ENCODE measurements around the gene MEFV.
"Not testable (repeated sequence)": the region's sequence is repeated elsewhere in the genome, so short reads cannot be mapped to it uniquely, and the experiment has no call there.

MEFV gene

GRCh38 chr16:3220839-3221238 is 35.6 kb downstream of the MEFV start:
- DNase-seq (ENCODE audit: low read depth) = no peak

GRCh38 chr16:3216263-3216640 is 40.2 kb downstream of the MEFV start:
- no peak for DNase-seq (ENCODE audit: low read depth)

- DNase-seq (ENCODE audit: low read depth) = no peak
These were observed 40.7 kb downstream of the MEFV start for GRCh38 chr16:3215601-3216262.

DNA sequence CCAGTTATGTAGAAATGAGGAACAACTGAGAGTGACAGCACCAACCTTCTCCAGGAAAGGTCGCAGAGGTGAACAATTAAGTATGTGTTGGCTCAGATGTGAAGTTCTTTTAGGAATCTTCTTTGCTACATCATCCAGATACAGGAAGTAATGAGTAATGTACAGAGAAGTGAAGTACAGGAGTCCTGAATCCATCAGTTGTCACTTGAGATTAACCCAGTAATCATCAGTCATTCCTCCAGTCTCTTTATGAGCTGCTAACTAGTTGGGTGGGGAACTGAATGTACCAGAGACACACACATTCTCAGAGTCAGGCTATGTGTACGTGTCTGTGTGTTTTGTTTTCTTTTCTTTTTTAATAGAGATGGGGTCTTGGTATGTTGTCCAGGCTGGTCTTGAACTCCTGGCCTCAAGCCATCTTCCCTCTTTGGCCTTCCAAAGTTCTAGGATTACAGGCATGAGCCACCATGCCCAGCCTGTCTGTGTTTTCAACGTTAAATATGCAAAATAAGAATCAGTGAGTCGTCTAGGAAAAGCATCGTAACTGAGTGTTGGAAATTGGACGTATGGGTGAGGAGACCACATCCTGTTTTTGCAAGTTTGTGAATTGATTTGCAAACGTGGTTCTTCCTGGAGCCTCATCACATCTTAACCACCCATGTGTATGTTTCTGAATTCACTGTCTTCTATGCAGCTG is 41.4 kb downstream of the MEFV start:
- DNase-seq (ENCODE audit: low read depth) = no peak

- no peak for DNase-seq (ENCODE audit: low read depth)
These were observed 43.9 kb downstream of the MEFV start for GRCh38 chr16:3212567-3212966.

DNA sequence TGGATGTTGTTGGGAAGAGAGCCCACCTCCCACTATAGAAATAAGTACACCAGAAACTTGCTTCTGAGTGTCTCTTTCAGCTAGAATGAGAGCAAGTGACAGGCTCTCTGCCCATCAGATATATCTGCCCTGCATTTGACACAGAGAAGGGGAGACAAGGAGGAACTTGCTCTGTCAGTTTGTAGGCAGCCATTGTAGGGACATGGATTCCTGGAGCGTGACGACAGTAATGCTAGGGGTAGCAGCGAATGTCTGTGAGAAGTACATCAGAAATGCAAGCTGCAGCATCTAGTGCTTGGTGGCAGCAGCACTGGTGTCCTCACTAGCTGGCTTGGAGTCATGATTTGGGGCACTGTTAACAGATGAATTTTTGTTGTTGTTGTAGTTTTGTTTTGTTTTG is 44.4 kb downstream of the MEFV start:
- no peak for DNase-seq (ENCODE audit: low read depth)

GRCh38 chr16:3207086-3207953 is 49.1 kb downstream of the MEFV start:
- DNase-seq (ENCODE audit: low read depth) = no peak

GRCh38 chr16:3205939-3206338 is 50.5 kb downstream of the MEFV start:
- DNase-seq (ENCODE audit: low read depth) = not testable (repeated sequence)

- no peak for DNase-seq (ENCODE audit: low read depth)
These were observed 53.4 kb downstream of the MEFV start for GRCh38 chr16:3202903-3203539.

DNA sequence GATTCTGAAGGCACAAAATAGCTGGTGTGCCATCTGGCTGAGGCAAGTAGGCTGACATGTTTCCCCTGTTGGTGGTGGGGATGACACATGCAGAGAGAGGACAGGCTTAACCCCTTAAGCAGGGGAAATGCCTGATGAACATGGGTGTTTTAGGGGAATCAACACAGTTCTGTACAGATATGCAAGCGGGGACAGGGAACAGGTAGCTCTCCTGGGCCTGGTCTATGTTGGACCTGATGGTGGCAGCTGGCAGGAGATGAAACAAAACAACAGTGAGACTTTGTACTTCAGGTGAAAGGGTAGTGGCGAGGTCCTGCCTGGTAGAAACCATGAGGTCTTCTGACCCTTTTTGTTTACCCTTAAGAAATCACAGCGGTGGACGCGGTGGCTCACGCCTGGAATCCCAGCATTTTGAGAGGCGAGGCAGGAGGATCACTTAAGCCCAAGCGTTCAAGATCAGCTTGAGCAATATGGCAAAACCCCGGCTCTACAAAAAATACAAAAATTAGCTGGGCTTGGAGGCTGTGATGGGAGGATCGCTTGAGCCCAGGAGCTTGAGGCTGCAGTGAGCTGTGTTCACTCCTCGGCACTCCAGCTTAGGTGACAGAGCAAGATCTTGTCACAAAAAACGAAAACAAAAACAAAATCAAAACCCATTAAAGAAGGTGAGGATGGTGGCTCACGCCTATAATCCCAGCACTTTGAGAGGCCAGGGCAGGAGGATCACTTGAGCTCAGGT is 57.9 kb downstream of the MEFV start:
- no peak for DNase-seq (ENCODE audit: low read depth)

DNA sequence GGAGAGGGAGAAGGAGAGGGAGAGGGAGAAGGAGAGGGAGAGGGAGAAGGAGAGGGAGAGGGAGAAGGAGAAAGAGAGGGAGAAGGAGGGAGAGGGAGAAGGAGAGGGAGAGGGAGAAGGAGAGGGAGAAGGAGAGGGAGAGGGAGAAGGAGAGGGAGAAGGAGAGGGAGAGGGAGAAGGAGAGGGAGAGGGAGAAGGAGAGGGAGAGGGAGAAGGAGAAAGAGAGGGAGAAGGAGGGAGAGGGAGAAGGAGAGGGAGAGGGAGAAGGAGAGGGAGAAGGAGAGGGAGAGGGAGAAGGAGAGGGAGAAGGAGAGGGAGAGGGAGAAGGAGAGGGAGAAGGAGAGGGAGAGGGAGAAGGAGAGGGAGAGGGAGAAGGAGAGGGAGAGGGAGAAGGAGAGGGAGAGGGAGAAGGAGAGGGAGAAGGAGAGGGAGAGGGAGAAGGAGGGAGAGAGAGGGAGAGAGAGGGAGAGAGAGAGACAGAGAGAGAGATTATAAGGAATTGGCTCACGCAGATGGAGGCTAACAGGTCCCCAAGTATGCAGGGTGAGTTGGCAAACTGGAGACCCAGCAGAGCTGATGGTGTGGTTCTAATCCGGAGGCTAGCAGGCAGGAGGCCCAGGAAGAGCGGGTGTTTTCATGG is 58.6 kb downstream of the MEFV start:
- DNase-seq (ENCODE audit: low read depth) = not testable (repeated sequence)

GRCh38 chr16:3195975-3196374 is 60.5 kb downstream of the MEFV start:
- DNase-seq (ENCODE audit: low read depth) = no peak

- no peak for DNase-seq (ENCODE audit: low read depth)
These were observed 61.6 kb downstream of the MEFV start for GRCh38 chr16:3194792-3195191.

- no peak for DNase-seq (ENCODE audit: low read depth)
These were observed 62.9 kb downstream of the MEFV start for GRCh38 chr16:3193221-3194212.

DNA sequence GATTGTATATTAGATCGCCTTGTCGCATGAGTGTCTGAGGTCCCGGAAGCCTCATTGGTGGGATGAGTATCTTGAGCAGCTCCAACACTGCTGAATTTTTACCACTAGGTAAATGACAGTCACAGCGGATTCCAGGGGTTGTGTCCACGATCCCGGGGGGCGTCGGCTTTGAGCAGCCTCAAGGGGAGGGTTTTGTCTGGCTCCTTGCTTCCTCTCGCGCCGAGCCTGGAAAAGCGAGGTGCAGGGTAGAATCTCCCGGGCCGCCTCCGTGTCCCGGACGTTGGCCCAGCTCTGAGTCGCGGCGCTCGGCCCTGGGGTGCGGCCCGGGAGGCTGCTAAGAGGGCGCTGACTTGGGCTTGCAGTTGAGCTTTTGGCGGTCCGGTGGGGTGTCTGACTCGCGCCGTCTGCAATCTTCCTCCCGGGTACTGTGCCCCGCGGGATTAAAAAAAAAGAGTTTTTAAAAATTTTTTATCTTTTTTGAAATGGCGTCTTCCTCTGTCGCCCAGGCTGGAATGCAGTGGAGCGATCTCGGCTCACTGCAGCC is 63.9 kb downstream of the MEFV start:
- DNase-seq (ENCODE audit: low read depth) = no peak

Measured in activated T-helper 9 cell treated with anti-CD3 and anti-CD28 coated beads, Interleukin-2, amount 50 U/mL, for 16 hours (primary cell).